Endothelial cell of umbilical vein (primary cell): ENCODE data around the gene AOC2. TPM values are rescaled to one million over a fixed set of nuclear protein-coding genes. Genes with fewer than 3 reads are reported as not detected.

Experiments used
- BruUV-seq: library from RNA; stranded (reverse); fragments of 400-500 nt; replicated peaks from 2 replicates; lab custom pipeline; 2021; lab: Mats Ljungman, UMichigan
- CTCF ChIA-PET: fragments of 300-600, 350-600 bp; sonication (Branson Sonifier 250); formaldehyde crosslinking; loops from one replicate; lab custom pipeline; 2021; ENCODE audit warnings: antibody characterized with exemption, inconsistent platforms; lab: Charles Lee
- POLR2A ChIA-PET: fragments of 300-600, 350-600 bp; sonication (Branson Sonifier 250); formaldehyde crosslinking; loops from one replicate; lab custom pipeline; 2021; ENCODE audit warnings: antibody characterized with exemption, inconsistent platforms; lab: Charles Lee
- DNase-seq: peaks from one replicate; pipeline ENCODE4 v3.0.0-alpha.2; 2011; ENCODE audit warnings: low read depth, low spot score
- FAIRE-seq: peaks from 2 replicates; lab custom pipeline; 2011; peaks lifted over from hg19 to GRCh38; lab: Jason Lieb, UNC
- H2AFZ ChIP-seq: 2 replicates; pipeline ENCODE4 v1.6.0; 2012; ENCODE audit warnings: low read depth, low read length, control low read depth, inconsistent platforms
- H3K27ac ChIP-seq: 2 replicates; pipeline ENCODE4 v1.5.1; 2011; ENCODE audit warnings: low read depth, mild to moderate bottlenecking, control low read depth, low read length, moderate library complexity; ENCODE audit not compliant: insufficient read depth
- H3K27me3 ChIP-seq, 2 experiments: 2 replicates each; pipeline versions ENCODE4 v1.6.0 to v1.6.1; 2011; ENCODE audit warnings: low read length in 2 of 2, mixed read lengths in 1 of 2; ENCODE audit not compliant: control insufficient read depth in 2 of 2, insufficient read depth in 2 of 2
- H3K36me3 ChIP-seq, 2 experiments: 2 replicates in 1 of 2; 3 replicates in 1 of 2; pipeline ENCODE4 v1.5.1; 2011; ENCODE audit warnings: low read length in 2 of 2, mild to moderate bottlenecking in 1 of 2, moderate library complexity in 1 of 2; ENCODE audit not compliant: control insufficient read depth in 2 of 2, insufficient read depth in 2 of 2; ENCODE audit errors: extremely low read depth in 1 of 2
- H3K4me1 ChIP-seq: 3 replicates; pipeline ENCODE4 v1.5.1; 2011; ENCODE audit warnings: mild to moderate bottlenecking, low read length; ENCODE audit not compliant: control insufficient read depth, insufficient read depth; ENCODE audit errors: extremely low read depth
- H3K4me2 ChIP-seq: 2 replicates; pipeline ENCODE4 v1.6.1; 2011; ENCODE audit warnings: low read length, control low read depth, mixed read lengths; ENCODE audit not compliant: insufficient read depth
- H3K4me3 ChIP-seq, 3 experiments: fragments of 200-600 bp in 1 of 3; sonication (generic), shearing (Covaris generic) in 1 of 3; replicated peaks in 1 of 3; 2 replicates each; pipeline ENCODE4 v1.5.1; 2011 to 2016; ENCODE audit warnings: control low read depth in 3 of 3, low read length in 3 of 3, mild to moderate bottlenecking in 2 of 3, inconsistent platforms in 1 of 3, low read depth in 1 of 3, moderate library complexity in 1 of 3; ENCODE audit not compliant: insufficient read depth in 1 of 3
- H3K79me2 ChIP-seq: 2 replicates; pipeline ENCODE4 v1.6.0; 2012; ENCODE audit warnings: low read length, inconsistent platforms; ENCODE audit not compliant: control insufficient read depth, insufficient read depth
- H3K9ac ChIP-seq: replicated peaks from 2 replicates; pipeline ENCODE3; 2011; ENCODE audit warnings: low read length, control low read depth; ENCODE audit not compliant: insufficient read depth; ENCODE audit errors: extremely low read depth
- H3K9me1 ChIP-seq: replicated peaks from 3 replicates; pipeline ENCODE4 v1.6.0; 2011; ENCODE audit warnings: mild to moderate bottlenecking, low read length; ENCODE audit not compliant: control insufficient read depth, insufficient read depth; ENCODE audit errors: extremely low read depth
- H3K9me3 ChIP-seq: replicated peaks from 2 replicates; pipeline ENCODE4 v1.5.1; 2012; ENCODE audit warnings: low read length, inconsistent platforms; ENCODE audit not compliant: control insufficient read depth, insufficient read depth
- H4K20me1 ChIP-seq: replicated peaks from 2 replicates; pipeline ENCODE3; 2011; ENCODE audit warnings: mild to moderate bottlenecking, low read length; ENCODE audit not compliant: control insufficient read depth, insufficient read depth; ENCODE audit errors: extremely low read depth
- CTCF ChIP-seq, 2 donors: IDR thresholded peaks; 1 replicate in 1 of 2; 2 replicates in 1 of 2; pipeline ENCODE4 v1.5.1; 2011; ENCODE audit warnings: low read length in 2 of 2, mild to moderate bottlenecking in 2 of 2, moderate library complexity in 2 of 2, control low read depth in 1 of 2, inconsistent platforms in 1 of 2, low read depth in 1 of 2; ENCODE audit not compliant: insufficient read depth in 1 of 2; ENCODE audit errors: extremely low read depth in 1 of 2
- EZH2 ChIP-seq: IDR thresholded peaks from 2 replicates; pipeline ENCODE4 v1.6.1; 2012; ENCODE audit warnings: borderline replicate concordance, low read depth, mild to moderate bottlenecking, moderate library complexity, low read length, inconsistent platforms; ENCODE audit not compliant: severe bottlenecking
- FOS ChIP-seq: IDR thresholded peaks from 2 replicates; pipeline ENCODE4 v1.6.1; 2011; ENCODE audit warnings: mild to moderate bottlenecking, low read length, moderate library complexity, borderline replicate concordance; ENCODE audit not compliant: insufficient read depth
- GATA2 ChIP-seq: IDR thresholded peaks from 2 replicates; pipeline ENCODE4 v1.7.0; 2011; ENCODE audit warnings: low read depth, mild to moderate bottlenecking, moderate library complexity, mixed read lengths, low read length; ENCODE audit not compliant: insufficient read length, insufficient read depth
- JUN ChIP-seq: IDR thresholded peaks from 2 replicates; pipeline ENCODE4 v1.6.1; 2011; ENCODE audit warnings: borderline replicate concordance, low read depth; ENCODE audit not compliant: insufficient read length, insufficient read depth
- MAX ChIP-seq: IDR thresholded peaks from 2 replicates; pipeline ENCODE4 v1.6.1; 2011; ENCODE audit not compliant: insufficient read depth, insufficient read length
- MYC ChIP-seq: IDR thresholded peaks from one replicate; pipeline ENCODE4 v1.6.1; 2011; ENCODE audit warnings: mild to moderate bottlenecking, low read depth, low read length
- POLR2A ChIP-seq: IDR thresholded peaks from 2 replicates; pipeline ENCODE4 v1.6.1; 2012; ENCODE audit warnings: low read depth, mild to moderate bottlenecking, control low read depth, low read length
- POLR2AphosphoS5 ChIP-seq: IDR thresholded peaks from 2 replicates; pipeline ENCODE4 v1.6.1; 2012; ENCODE audit warnings: low read depth, mild to moderate bottlenecking, control low read depth, low read length, moderate library complexity; ENCODE audit not compliant: insufficient read depth
- dilution Hi-C: fragments of 300-500 bp; cut with MboI; formaldehyde crosslinking; loops from one replicate; pipeline ENCODE4 v1.15.0; 2019; ENCODE audit warnings: low sequenced_read_pairs; ENCODE audit not compliant: extremely low pct_ligation_motif_present
- intact Hi-C: fragments of 100-400 bp; cut with micrococcal nuclease; formaldehyde crosslinking; loops from one replicate; pipeline ENCODE4 v1.10.0; 2022
- polyA plus RNA-seq, 4 experiments: library from polyadenylated mRNA; depleted of rRNA in 3 of 4; stranded (reverse) in 3 of 4; unstranded in 1 of 4; fragments of >200 nt; gene quantifications; 2 replicates each; pipeline versions ENCODE4 v1.2.1 to v1.2.3, GENCODE V29; 2011 to 2012; ENCODE audit warnings: missing spikeins in 1 of 4
- total RNA-seq: library from RNA; stranded (reverse); gene quantifications from 2 replicates; pipeline ENCODE4 v1.2.3, GENCODE V29; 2021

The AOC2 gene
- total and polyA plus RNA-seq, 2 donors (not counting 3 experiments of a cell fraction or from before 2014, with no cell fraction given), result 0.62 to 1.9 TPM

- FAIRE-seq (no peak), DNase-seq (no peak)
- H2AFZ ChIP-seq, result no peak overlapping the region
- TF ChIP-seq GATA2, result no peak
- TF ChIP-seq FOS, result no peak
- TF ChIP-seq POLR2AphosphoS5, result no peak
- no peak for TF ChIP-seq CTCF (IDR thresholded peaks at IDR 0.05; ENCODE audit: extremely low read depth in 1 of 2, insufficient read depth in 1 of 2, low read depth in 1 of 2, low read length in 2 of 2)
- TF ChIP-seq JUN, result no peak
- TF ChIP-seq POLR2A, result no peak
- TF ChIP-seq MAX, result no peak
- TF ChIP-seq EZH2, result no peak
- no peak for TF ChIP-seq MYC
- H3K79me2 ChIP-seq, result no peaks in the 10 kb centered on the region
- no peaks in the 10 kb centered on the region for H3K4me1 ChIP-seq
- H3K9ac ChIP-seq, result no peak overlapping the region
- CTCF ChIA-PET, result no interaction called here
- peaks cover 0 to 3% of the 10 kb centered on the region in 2 experiments for H3K27me3 ChIP-seq
- no peak overlapping the region for H3K4me2 ChIP-seq
- no TSS peak for BruUV-seq
- no peak overlapping the region for H3K4me3 ChIP-seq
- dilution Hi-C loops (no loop called here), intact Hi-C loops (no loop called here)
- H3K27ac ChIP-seq, result no peak overlapping the region
- H4K20me1 ChIP-seq, result no peaks in the 10 kb centered on the region
- no peaks in the 10 kb centered on the region for H3K9me1 ChIP-seq
- POLR2A ChIA-PET, result no interaction called here
- no peaks in the 10 kb centered on the region for H3K36me3 ChIP-seq
- no peaks in the 10 kb centered on the region for H3K9me3 ChIP-seq
Observed at GRCh38 chr17:42853004-42853403, 8.6 kb downstream of the AOC2 start.
